Ishikawa (cell line): ENCODE results near the gene HOXC6.

ENCODE experiments used
- CEBPB ChIP-seq: IDR thresholded peaks from 2 replicates; pipeline ENCODE4 v1.6.1; 2012
- CREB1 ChIP-seq: IDR thresholded peaks from 2 replicates; pipeline ENCODE4 v1.6.1; 2012; ENCODE audit warnings: low read depth
- EGR1 ChIP-seq: IDR thresholded peaks from 2 replicates; pipeline ENCODE4 v1.6.1; 2012
- EP300 ChIP-seq: IDR thresholded peaks from 2 replicates; pipeline ENCODE4 v1.6.1; 2012; ENCODE audit warnings: borderline replicate concordance
- FOXM1 ChIP-seq: IDR thresholded peaks from 2 replicates; pipeline ENCODE4 v1.6.1; 2012; ENCODE audit warnings: low read depth, borderline replicate concordance
- MAX ChIP-seq: IDR thresholded peaks from 2 replicates; pipeline ENCODE4 v1.6.1; 2012
- NFIC ChIP-seq: IDR thresholded peaks from 2 replicates; pipeline ENCODE4 v1.6.1; 2012
- RAD21 ChIP-seq: IDR thresholded peaks from 2 replicates; pipeline ENCODE4 v1.6.1; 2012; ENCODE audit warnings: low read depth
- TAF1 ChIP-seq: IDR thresholded peaks from 2 replicates; pipeline ENCODE4 v1.6.1; 2012; ENCODE audit warnings: low read depth, mild to moderate bottlenecking
- TCF12 ChIP-seq: IDR thresholded peaks from 2 replicates; pipeline ENCODE4 v1.6.1; 2012; ENCODE audit warnings: low read depth
- TEAD4 ChIP-seq: IDR thresholded peaks from 2 replicates; pipeline ENCODE4 v1.6.1; 2012
- USF1 ChIP-seq: IDR thresholded peaks from 2 replicates; pipeline ENCODE4 v1.6.1; 2012
- YY1 ChIP-seq: IDR thresholded peaks from 2 replicates; pipeline ENCODE4 v1.6.1; 2012; ENCODE audit warnings: low read depth
- ZBTB7A ChIP-seq: IDR thresholded peaks from 2 replicates; pipeline ENCODE4 v1.6.1; 2012; ENCODE audit warnings: low read depth
- TF ChIP-seq, protein P1 (sequence below): IDR thresholded peaks from 2 replicates; pipeline ENCODE4 v1.6.1; 2012; ENCODE audit warnings: low read depth, mild to moderate bottlenecking

The HOXC6 gene

GRCh38 chr12:54005531-54005852 lies 22.7 kb upstream of the HOXC6 start:
- TF ChIP-seq USF1 (no peak), TEAD4 (no peak), NFIC (no peak), EGR1 (no peak), MAX (no peak), YY1 (no peak), TAF1 (0 out of 2 replicates have a peak, but pooled peaks have one; percentile 7), CEBPB (no peak)

DNA sequence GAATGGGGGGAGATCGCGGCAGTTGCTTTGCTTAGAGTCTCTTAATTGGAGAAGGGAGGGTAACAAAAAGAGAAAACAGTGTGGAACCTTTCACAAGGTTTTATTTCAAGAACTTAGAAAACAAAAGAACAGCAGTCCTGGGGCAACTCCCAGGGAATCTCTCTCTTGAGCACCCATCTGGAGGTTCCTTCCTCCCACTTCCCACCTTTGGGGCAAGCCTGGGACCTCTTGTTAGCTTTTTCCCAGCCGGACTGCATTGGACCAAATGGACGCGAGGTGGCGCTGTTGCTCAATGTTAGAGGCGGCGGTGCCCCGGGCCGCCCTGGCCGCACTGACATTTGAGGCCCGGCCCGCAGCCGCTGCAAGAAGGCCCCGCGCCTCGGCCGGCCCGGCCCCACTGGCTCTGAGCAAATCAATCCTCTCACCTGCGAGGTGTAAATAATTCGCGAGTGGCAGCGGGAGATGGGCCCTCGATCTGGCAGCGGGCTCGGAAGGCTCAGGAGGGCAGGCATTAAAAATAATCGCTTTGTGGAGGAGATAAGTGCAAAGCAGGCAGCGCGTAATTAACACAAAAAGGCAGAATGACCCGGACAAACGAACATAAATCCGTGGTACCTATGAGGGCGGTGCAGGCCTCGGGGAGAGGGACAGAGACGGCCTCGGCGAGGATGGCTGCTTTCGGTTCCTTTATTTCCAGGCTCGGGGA lies 22.2 kb upstream of the HOXC6 start:
- TF ChIP-seq USF1 (no peak), CEBPB (no peak), FOXM1 (no peak), CREB1 (no peak), EP300 (peak; percentile 20; the same call in 1 of the 2 replicates), MAX (peak; percentile 67), EGR1 (no peak), TAF1 (0 out of 2 replicates have a peak, but pooled peaks have one; percentile 19), TEAD4 (no peak), RAD21 (peak; percentile 97), ZBTB7A (0 out of 2 replicates have a peak, but pooled peaks have one; percentile 44), TCF12 (no peak; the same call in 1 of the 2 replicates)
- TF ChIP-seq, protein P1, sequence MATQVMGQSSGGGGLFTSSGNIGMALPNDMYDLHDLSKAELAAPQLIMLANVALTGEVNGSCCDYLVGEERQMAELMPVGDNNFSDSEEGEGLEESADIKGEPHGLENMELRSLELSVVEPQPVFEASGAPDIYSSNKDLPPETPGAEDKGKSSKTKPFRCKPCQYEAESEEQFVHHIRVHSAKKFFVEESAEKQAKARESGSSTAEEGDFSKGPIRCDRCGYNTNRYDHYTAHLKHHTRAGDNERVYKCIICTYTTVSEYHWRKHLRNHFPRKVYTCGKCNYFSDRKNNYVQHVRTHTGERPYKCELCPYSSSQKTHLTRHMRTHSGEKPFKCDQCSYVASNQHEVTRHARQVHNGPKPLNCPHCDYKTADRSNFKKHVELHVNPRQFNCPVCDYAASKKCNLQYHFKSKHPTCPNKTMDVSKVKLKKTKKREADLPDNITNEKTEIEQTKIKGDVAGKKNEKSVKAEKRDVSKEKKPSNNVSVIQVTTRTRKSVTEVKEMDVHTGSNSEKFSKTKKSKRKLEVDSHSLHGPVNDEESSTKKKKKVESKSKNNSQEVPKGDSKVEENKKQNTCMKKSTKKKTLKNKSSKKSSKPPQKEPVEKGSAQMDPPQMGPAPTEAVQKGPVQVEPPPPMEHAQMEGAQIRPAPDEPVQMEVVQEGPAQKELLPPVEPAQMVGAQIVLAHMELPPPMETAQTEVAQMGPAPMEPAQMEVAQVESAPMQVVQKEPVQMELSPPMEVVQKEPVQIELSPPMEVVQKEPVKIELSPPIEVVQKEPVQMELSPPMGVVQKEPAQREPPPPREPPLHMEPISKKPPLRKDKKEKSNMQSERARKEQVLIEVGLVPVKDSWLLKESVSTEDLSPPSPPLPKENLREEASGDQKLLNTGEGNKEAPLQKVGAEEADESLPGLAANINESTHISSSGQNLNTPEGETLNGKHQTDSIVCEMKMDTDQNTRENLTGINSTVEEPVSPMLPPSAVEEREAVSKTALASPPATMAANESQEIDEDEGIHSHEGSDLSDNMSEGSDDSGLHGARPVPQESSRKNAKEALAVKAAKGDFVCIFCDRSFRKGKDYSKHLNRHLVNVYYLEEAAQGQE: no peak

DNA sequence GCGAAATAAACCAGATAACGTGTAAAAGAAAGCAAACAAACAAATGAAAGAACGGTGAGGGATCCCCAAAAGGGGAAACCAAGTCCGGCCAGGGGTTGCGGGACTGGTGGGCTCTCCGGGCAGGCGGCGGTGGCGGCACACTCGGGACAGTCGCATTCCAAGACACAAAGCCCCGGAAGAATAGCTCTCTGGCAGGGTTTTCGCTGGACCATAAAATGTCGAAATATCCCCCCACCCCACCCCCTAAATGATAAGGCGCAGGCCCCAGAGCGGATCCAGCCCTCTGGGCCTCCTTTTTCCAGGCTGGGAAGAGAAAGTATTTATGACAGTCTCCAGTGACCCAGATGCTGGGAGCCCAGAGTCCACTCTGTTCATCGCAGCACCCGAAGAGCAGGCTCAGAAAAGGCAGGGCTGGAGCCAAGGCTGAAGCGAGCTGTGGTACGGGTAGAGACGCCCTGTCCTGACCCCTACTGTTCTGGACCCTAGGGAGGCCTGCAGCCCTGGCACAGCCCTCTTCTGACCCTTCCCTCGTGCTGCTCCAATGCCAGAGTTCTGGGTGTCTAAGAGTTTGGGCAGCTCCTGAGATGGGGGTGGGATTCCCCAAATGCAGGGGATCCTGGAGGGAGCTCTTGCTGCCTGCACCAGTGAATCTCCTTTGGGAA lies 21.6 kb upstream of the HOXC6 start:
- TF ChIP-seq ZBTB7A (no peak), CEBPB (no peak), RAD21 (no peak), NFIC (no peak), CREB1 (no peak), EP300 (no peak)

DNA sequence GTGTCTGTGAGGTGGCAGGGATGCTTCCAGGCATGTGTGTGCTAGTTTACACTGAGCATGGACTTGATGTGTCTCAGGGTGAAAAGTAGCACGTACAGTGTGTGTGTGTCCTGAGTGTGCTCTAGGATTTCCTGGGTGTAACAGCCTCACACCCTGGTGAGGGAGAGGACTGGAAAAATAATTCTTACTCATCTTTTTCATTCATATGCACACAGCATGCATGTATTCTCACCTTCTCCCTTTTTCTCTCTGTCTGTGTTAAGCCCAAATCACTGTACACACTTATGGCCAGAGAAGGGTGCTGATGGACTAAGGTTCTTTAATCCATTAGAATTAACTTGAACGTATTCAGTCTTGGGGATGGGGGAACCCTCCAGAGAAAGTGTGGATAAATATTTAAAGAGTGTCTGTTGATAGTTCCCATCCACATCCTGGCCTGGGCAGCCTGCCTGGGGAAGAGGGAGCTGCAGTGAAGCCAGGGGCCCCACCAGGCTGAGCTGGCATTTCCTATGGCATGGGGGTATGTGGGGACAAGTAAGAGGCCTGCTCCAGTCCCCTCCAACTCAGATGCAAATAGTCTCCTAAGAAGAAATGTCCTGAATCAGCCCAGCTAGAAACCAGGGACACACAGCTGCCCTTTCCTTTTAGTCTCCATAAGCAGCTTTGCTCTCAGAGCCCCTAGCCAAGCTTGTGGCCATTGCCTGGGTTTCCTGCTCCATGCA lies 20.5 kb upstream of the HOXC6 start:
- TF ChIP-seq NFIC: no peak
- no peak for TF ChIP-seq YY1
- TF ChIP-seq ZBTB7A: no peak
- TF ChIP-seq, protein P1: no peak
- TF ChIP-seq USF1: no peak
- TF ChIP-seq FOXM1: no peak
- TF ChIP-seq MAX: no peak
- no peak for TF ChIP-seq EGR1
- TF ChIP-seq RAD21: no peak
- TF ChIP-seq TAF1: no peak
- TF ChIP-seq EP300: no peak

GRCh38 chr12:54008260-54008552 lies 20.0 kb upstream of the HOXC6 start:
- TF ChIP-seq MAX (no peak), TEAD4 (no peak), ZBTB7A (no peak), EGR1 (no peak), EP300 (no peak)
- TF ChIP-seq, protein P1: no peak
